ENCODE results near the gene CCDC142. TPM values are rescaled to one million over a fixed set of nuclear protein-coding genes. Genes with fewer than 3 reads are reported as not detected.
A peak's percentile ranks its signal among the peaks of the same experiment; 100 is the strongest.
"Not testable (repeated sequence)": the region's sequence is repeated elsewhere in the genome, so short reads cannot be mapped to it uniquely, and the experiment has no call there.

The CCDC142 gene
- total RNA-seq, 3 donors from 2014 or later: 22.6 to 36.5 (median 28.5) TPM

GRCh38 chr2:74461187-74462053, 21.4 kb downstream of the CCDC142 start:
- H3K9me3 ChIP-seq: no peaks in the 10 kb centered on the region
- H3K36me3 ChIP-seq (ENCODE audit: low read depth): no peaks in the 10 kb centered on the region
- H3K4me1 ChIP-seq (ENCODE audit: low read depth): peaks cover 29% of the 10 kb centered on the region
- H3K4me3 ChIP-seq: no peak overlapping the region
- no peak for TF ChIP-seq CTCF (IDR thresholded peaks at IDR 0.05)
- no peak for DNase-seq
- intact Hi-C loops (cut with DNase I, micrococcal nuclease): no loop called here
- ATAC-seq: no peak

- H3K4me1 ChIP-seq (ENCODE audit: low read depth): peaks cover 35% of the 10 kb centered on the region
- DNase-seq; H3K9me3 ChIP-seq; H3K36me3 ChIP-seq (ENCODE audit: low read depth); ATAC-seq; intact Hi-C loops (cut with DNase I, micrococcal nuclease); H3K4me3 ChIP-seq: not testable (repeated sequence)
These were observed 22.6 kb downstream of the CCDC142 start for GRCh38 chr2:74460187-74460586.

- H3K9me3 ChIP-seq; H3K36me3 ChIP-seq (ENCODE audit: low read depth); ATAC-seq; intact Hi-C loops (cut with DNase I, micrococcal nuclease); DNase-seq; H3K4me3 ChIP-seq: not testable (repeated sequence)
- H3K4me1 ChIP-seq (ENCODE audit: low read depth): peaks cover 39% of the 10 kb centered on the region
These were observed 23.2 kb downstream of the CCDC142 start for GRCh38 chr2:74459503-74460118.

GRCh38 chr2:74458938-74459363, 23.8 kb downstream of the CCDC142 start:
- peaks cover 35% of the 10 kb centered on the region for H3K4me1 ChIP-seq (ENCODE audit: low read depth)
- DNase-seq: no peak

GRCh38 chr2:74458132-74458937, 24.5 kb downstream of the CCDC142 start, which contains the start of gene WBP1:
Gene WBP1 (plus strand): TSS chr2:74458438. CDS start chr2:74458603, 165 bp downstream.
- TF ChIP-seq CTCF (IDR thresholded peaks at IDR 0.05): no peak
- DNase-seq (peak; percentile 99 to 100 (median 100)), ATAC-seq (peak; percentile 85)
- Histone ChIP-seq H3K4me3 (peak within 1 kb of the TSS; percentile 27), H3K4me1 (ENCODE audit: low read depth) (peaks cover 32% of the 10 kb centered on the region), H3K36me3 (ENCODE audit: low read depth) (no peaks in the 10 kb centered on the region), H3K9me3 (no peaks in the 10 kb centered on the region)
- intact Hi-C loops (cut with DNase I, micrococcal nuclease): no loop called here

More at GRCh38 chr2:74458938-74459363, 23.8 kb downstream of the CCDC142 start:
- intact Hi-C loops (cut with DNase I, micrococcal nuclease): no loop called here
- no peak for TF ChIP-seq CTCF (IDR thresholded peaks at IDR 0.05)
- H3K4me3 ChIP-seq: no peak overlapping the region
- no peaks in the 10 kb centered on the region for H3K36me3 ChIP-seq (ENCODE audit: low read depth)
- ATAC-seq: no peak
- no peaks in the 10 kb centered on the region for H3K9me3 ChIP-seq

GRCh38 chr2:74457549-74458131, 25.2 kb downstream of the CCDC142 start:
- intact Hi-C loops (cut with DNase I, micrococcal nuclease): no loop called here
- no peaks in the 10 kb centered on the region for H3K9me3 ChIP-seq
- H3K4me1 ChIP-seq (ENCODE audit: low read depth): peaks cover 32% of the 10 kb centered on the region
- DNase-seq (peak; percentile 83 to 92 (median 89)), ATAC-seq (peak; percentile 64)
- H3K36me3 ChIP-seq (ENCODE audit: low read depth): no peaks in the 10 kb centered on the region
- TF ChIP-seq CTCF (IDR thresholded peaks at IDR 0.05): no peak
- peak overlapping the region; percentile 27 for H3K4me3 ChIP-seq
